BE2C (cell line): Measurements from ENCODE around the gene SLC27A2.

ENCODE experiments used
- DNase-seq: peaks from one replicate; pipeline ENCODE4 v3.0.0-alpha.2; 2020
- H3K27me3 ChIP-seq: fragments of 250-450 bp; sonication (Bioruptor Pico); 2 replicates; pipeline ENCODE4 v1.5.1; 2020; ENCODE audit warnings: mild to moderate bottlenecking
- H3K36me3 ChIP-seq: fragments of 250-450 bp; sonication (Bioruptor Pico); 2 replicates; pipeline ENCODE4 v1.5.1; 2020; ENCODE audit warnings: mild to moderate bottlenecking
- H3K4me1 ChIP-seq: fragments of 250-450 bp; sonication (Bioruptor Pico); 2 replicates; pipeline ENCODE4 v1.5.1; 2020
- H3K4me3 ChIP-seq: 2 replicates; pipeline ENCODE4 v1.5.1; 2011; ENCODE audit warnings: low read depth, low read length
- H3K9me3 ChIP-seq: fragments of 250-450 bp; sonication (Bioruptor Pico); 2 replicates; pipeline ENCODE4 v1.5.1; 2020
- TF ChIP-seq, protein P1 (sequence below): IDR thresholded peaks from 2 replicates; pipeline ENCODE4 v1.5.1; 2012; ENCODE audit warnings: mild to moderate bottlenecking, low read depth, low read length

Gene SLC27A2

DNA sequence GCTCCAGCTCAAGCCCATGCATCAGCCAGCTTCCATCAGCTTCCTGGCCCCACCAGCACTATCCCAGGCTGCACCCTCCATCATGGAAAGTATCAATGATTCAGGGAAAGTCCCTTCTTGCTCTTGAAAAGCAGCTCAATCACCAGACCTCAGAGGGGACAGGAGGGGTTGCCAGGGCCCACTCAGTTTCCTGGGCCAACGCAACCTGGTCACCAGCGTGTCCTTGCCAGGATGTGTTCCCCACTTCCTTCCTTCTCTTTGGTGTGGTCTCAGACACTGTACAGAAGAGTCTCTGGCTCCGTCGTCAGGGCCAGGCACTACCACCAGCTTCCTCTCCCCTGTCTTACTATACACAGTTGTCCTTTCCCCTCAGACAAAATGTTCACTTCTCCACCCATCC lies 80.5 kb downstream of the SLC27A2 start:
- H3K9me3 ChIP-seq: no peaks in the 10 kb centered on the region
- no peak for DNase-seq
- no peaks in the 10 kb centered on the region; the same call in none of the 2 replicates for H3K27me3 ChIP-seq
- no peaks in the 10 kb centered on the region for H3K4me1 ChIP-seq
- TF ChIP-seq, protein P1, sequence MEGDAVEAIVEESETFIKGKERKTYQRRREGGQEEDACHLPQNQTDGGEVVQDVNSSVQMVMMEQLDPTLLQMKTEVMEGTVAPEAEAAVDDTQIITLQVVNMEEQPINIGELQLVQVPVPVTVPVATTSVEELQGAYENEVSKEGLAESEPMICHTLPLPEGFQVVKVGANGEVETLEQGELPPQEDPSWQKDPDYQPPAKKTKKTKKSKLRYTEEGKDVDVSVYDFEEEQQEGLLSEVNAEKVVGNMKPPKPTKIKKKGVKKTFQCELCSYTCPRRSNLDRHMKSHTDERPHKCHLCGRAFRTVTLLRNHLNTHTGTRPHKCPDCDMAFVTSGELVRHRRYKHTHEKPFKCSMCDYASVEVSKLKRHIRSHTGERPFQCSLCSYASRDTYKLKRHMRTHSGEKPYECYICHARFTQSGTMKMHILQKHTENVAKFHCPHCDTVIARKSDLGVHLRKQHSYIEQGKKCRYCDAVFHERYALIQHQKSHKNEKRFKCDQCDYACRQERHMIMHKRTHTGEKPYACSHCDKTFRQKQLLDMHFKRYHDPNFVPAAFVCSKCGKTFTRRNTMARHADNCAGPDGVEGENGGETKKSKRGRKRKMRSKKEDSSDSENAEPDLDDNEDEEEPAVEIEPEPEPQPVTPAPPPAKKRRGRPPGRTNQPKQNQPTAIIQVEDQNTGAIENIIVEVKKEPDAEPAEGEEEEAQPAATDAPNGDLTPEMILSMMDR: no peak
- no peaks in the 10 kb centered on the region for H3K36me3 ChIP-seq
- H3K4me3 ChIP-seq: no peak overlapping the region

DNA sequence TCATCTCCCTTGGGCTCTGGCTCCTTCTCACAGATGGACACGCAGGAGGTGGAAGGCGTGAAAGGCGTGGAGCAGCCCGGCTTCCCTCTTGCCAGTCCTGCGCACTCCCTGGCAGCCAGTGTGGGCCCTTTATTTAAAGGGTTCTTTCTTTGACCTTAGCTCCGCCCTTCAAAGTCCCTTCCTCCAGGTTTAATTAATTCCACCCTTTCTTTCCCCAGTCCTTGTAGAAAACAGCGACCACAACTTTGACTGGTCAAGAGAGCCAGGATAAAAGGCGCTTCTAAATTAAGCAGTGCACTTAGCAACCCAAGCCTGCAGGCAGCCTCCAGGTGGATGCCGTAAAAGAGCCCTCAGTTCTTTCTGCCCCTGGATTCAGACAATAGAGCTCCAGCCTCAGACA lies 83.6 kb downstream of the SLC27A2 start, which contains the start of gene HDC:
Gene HDC, minus strand, starts transcription at position 107 of the 400 bp plus-strand sequence. Its CDS starts 103 bp downstream, at position 4.
- Histone ChIP-seq H3K36me3 (no peaks in the 10 kb centered on the region), H3K9me3 (no peaks in the 10 kb centered on the region), H3K4me3 (no peak within 1 kb of the TSS), H3K4me1 (no peaks in the 10 kb centered on the region), H3K27me3 (no peaks in the 10 kb centered on the region; the same call in 1 of the 2 replicates)
- no peak for DNase-seq
- TF ChIP-seq, protein P1: no peak

DNA sequence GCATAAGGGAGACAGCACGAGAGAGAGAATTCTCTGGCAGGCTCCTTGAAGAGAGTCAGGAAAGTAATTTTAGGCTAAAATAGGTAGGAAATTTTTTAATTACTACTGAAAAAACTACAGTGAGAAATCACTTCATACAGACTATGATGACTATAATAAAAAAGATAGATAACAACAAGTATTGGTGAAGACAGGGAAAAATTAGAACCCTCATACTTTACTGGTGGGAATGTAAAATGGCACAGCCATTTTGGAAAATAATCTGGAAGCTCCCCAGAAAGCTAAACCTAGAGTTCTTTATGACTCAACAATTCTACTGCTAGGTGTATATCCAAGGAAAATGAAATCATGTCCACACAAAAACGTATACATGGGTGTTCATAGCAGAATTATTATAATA lies 85.6 kb downstream of the SLC27A2 start:
- H3K36me3 ChIP-seq: no peaks in the 10 kb centered on the region
- no peak for DNase-seq
- H3K4me1 ChIP-seq: no peaks in the 10 kb centered on the region

DNA sequence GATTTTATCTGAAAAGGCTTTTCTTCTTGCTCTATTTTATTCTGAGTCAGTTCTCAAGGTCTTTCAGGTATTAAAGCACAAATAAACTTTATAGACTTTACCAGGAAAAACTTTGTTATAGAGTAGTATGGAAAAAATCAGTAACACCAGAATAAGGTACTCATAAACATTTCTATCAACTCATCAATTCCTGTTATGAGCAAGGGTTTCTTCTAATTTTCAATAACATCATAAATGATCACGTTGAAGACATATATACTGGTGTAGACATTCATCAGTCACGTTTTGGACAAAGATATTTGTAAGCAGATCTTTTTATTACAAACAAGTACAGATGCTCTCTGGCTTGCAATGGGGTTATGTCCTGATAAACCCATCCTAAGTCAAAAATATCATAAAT lies 93.1 kb downstream of the SLC27A2 start:
- TF ChIP-seq, protein P1: no peak
- no peaks in the 10 kb centered on the region for H3K27me3 ChIP-seq
- H3K9me3 ChIP-seq: no peaks in the 10 kb centered on the region
- no peaks in the 10 kb centered on the region for H3K36me3 ChIP-seq
- H3K4me3 ChIP-seq: no peak overlapping the region
- no peak for DNase-seq
- no peaks in the 10 kb centered on the region for H3K4me1 ChIP-seq

More for the DNA sequence above, 85.6 kb downstream of the SLC27A2 start:
- Histone ChIP-seq H3K9me3 (no peaks in the 10 kb centered on the region), H3K27me3 (no peaks in the 10 kb centered on the region; the same call in 1 of the 2 replicates), H3K4me3 (no peak overlapping the region)
- TF ChIP-seq, protein P1: no peak

DNA sequence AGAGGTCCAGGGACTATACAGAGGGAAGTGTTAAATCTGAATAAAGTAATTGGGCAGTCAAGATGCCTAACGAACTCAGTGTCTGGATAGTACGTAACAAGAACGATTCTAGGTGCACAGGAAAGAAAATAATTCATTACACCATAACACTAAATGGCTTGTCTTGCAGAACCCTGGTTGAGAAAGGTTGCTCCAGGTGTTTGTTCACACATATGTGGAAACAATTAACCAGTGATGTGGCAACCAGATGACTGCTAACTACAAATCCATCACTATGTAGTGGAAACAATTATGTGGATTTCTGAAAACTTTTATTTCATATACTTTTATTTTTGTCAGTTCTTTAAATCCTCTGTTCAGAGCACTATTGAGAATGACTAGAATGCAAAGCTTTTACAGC lies 93.9 kb downstream of the SLC27A2 start:
- H3K27me3 ChIP-seq: no peaks in the 10 kb centered on the region
- TF ChIP-seq, protein P1: no peak
- no peak overlapping the region for H3K4me3 ChIP-seq
- no peaks in the 10 kb centered on the region for H3K9me3 ChIP-seq
- no peaks in the 10 kb centered on the region for H3K36me3 ChIP-seq
- no peaks in the 10 kb centered on the region for H3K4me1 ChIP-seq
- no peak for DNase-seq

DNA sequence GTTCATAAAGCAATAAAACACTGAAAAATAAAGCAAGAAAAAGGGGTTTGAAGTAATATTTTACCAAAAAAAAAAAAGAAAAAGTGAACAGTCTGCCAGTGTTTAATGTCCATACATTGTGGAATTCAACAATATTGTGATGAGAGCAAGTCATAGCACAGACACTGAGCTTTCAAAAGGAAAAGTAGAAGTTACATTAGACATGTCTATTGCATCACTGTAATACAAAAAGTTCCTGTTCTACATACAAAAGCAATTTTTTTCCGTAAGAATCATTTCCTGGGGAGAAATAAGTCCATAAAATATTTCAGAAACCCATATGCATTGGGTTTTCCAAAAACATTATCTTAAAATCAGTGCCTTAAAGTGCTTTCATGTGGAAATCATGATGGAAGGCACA lies 95.4 kb downstream of the SLC27A2 start:
- H3K36me3 ChIP-seq: no peaks in the 10 kb centered on the region
- TF ChIP-seq, protein P1: no peak
- no peak for DNase-seq
- H3K4me1 ChIP-seq: no peaks in the 10 kb centered on the region
- H3K27me3 ChIP-seq: no peaks in the 10 kb centered on the region
- H3K4me3 ChIP-seq: no peak overlapping the region
- no peaks in the 10 kb centered on the region for H3K9me3 ChIP-seq
